Smooth muscle cell of the brain vasculature (primary cell): ENCODE data around the gene MRFAP1.
"Not testable (repeated sequence)": the region's sequence is repeated elsewhere in the genome, so short reads cannot be mapped to it uniquely, and the experiment has no call there.

Source experiments
- DNase-seq: peaks from one replicate; pipeline ENCODE4 v3.0.0-alpha.2; 2012; ENCODE audit warnings: low read depth, low spot score

Gene MRFAP1

DNA sequence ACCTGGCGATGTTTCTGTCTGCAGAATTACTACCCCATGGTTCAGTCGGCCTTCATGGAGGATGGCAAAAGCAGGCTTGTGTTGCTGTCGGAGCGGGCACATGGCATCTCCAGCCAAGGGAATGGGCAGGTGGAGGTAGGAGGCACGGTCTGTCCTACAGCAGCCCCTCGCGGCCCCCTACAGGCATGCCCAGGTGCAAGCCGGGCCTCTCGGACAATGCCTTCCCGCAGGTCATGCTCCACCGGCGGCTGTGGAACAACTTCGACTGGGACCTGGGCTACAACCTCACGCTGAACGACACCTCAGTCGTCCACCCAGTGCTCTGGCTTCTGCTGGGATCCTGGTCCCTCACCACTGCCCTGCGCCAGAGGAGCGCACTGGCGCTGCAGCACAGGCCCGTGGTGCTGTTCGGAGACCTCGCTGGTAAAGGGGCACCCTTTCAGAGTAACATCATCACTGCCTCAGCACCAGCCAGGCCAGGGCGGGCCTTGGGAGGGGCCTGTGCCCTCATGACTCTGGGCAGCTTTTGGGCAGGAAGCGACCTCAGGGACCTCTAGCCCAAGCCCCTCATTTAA, 29.5 kb upstream of the MRFAP1 start:
- no peak for DNase-seq

DNA sequence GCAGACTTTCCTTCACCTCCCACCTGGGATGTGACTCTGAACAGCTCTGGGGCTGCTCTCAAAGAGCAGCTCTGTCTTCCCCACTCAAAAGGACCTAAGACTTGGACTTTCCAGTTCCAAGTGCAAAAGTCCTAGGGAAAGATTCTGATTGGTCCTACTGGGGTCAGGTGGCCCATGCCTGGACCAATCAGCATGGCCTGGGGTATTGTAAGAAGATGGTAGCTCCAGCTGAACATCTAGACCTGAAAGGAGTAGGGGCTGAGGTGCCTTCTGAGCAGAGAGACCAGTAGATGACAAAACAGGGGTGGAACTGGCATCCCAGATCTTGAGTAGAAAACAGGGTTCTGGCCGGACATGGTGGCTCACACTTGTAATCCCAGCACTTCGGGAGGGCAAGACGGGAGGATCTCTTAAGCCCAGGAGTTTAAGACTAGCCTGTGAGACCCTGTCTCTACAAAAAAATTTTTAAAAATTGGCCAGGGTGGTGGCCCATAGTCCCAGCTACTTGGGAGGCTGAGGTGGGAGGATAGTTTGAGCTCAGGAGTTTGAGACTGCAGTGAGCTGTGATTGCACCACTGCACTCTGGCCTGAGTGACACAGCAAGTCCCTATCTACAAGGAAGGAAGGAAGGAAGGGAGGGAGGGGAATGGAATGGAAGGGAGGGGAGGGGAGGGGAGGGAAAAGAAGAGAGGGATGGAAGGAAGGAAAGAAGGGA, 27.4 kb upstream of the MRFAP1 start:
- no peak for DNase-seq

- DNase-seq = no peak
Observed at GRCh38 chr4:6613676-6614651, 26.5 kb upstream of the MRFAP1 start.

DNA sequence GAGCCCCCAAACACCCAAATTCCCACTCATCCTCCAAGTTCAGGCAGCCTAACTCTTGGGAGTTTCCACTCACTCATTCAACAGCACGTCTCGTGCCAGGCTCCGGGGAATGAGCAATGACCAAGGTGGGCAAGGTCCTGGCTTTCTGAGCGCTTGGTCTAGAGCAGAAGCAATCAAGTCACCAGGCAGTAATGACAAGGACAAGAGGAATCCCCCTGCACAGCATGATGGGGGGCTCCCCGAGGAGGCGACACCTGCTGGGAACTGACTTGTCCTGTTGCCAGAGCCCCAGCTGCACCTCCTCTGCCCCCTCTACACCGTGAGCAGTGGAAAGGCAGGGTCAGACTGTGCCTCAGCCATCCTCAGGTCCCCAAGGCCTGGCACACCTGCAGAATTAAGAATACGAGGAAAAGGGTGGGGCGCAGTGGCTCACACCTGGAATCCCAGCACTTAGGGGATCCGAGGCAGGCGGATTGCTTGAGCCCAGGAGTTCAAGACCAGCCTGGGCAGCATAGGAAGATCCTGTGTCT, 25.7 kb upstream of the MRFAP1 start:
- DNase-seq = no peak

DNA sequence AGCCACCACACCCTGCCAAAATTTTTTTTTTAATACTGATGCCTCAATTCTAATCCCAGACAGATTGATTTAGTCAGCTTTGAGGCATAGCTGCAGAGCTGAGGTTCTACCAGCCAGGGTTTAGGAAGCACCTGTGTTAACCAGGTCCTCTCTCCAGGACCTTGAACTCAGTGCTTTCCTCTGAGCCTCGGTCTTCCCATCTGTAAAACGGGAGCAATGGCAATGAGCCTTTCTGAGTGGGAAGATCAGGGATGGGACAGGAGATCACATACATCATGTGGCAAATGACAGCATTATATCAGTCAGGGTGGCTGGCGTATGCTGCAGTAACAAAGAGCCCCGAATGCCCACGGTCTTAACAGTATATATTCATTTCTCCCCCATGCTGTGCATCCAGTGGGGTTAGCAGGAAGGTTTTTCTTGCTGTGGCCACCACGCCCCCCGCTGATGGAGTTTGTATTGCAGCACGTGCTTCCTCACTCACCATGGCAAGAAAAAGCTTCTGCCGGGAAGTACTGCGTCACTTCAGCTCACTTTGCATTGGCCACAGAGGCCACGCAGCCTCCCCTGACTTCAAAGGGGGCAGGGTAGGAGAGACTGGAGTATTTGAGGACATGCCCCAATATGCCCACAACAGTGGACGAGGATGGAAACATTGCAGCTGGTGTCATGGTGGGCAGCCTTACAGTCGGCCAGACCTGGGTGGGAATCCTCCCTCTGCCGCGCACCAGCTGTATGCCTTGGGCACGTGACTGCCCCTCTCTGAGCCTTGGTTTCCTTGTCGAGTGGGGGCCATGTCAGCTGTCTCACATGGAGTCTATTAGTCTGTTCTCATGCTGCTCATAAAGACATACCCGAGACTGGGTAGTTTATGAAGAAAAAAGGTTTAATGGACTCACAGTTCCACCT, 24.1 kb upstream of the MRFAP1 start:
- DNase-seq = no peak

- no peak for DNase-seq
Observed at GRCh38 chr4:6617246-6617645, 23.2 kb upstream of the MRFAP1 start.

- no peak for DNase-seq
Observed at GRCh38 chr4:6618386-6619115, 21.9 kb upstream of the MRFAP1 start.

DNA sequence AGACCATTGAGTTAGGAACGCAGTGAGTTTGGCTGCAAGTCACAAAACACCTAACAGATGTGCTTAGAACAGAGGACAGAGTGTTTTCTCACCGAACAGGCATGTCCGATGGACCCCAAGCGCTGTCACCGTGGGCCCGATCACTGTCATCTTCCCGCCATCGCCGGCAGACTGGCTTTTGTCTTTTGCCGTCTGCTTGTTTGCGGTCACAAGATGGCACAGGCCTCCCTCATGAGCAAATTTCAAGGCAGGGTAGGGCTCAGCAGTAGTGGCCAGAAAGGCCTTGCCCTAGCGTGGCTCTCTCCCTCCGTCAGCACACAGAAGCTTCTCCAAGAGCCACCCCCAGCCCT, 21.4 kb upstream of the MRFAP1 start:
- DNase-seq = no peak

- DNase-seq = no peak
Observed at GRCh38 chr4:6619466-6620255, 20.8 kb upstream of the MRFAP1 start.

DNA sequence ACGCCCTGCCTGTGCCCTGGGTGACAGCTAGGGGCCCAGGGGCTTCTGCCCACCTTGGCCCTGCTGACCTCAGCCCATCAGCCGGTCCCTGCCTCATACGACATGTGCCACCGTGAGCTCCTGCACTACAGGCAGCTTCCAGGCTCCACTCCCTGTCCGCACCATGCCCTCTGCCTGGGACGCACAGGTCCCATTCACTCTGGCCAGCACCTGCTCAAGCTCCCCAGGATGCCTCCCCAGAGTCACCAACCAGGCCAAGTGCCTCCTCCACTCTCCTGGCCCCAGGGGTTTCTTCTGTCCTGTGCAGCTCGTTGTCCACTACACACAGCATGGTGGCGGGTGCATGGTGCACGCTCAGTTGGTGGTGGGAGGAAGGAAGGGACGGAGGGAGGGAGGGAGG, 20.2 kb upstream of the MRFAP1 start:
- DNase-seq = no peak

- no peak for DNase-seq
Observed at GRCh38 chr4:6620891-6621555, 19.5 kb upstream of the MRFAP1 start.

- DNase-seq = no peak
Observed at GRCh38 chr4:6621556-6621927, 18.9 kb upstream of the MRFAP1 start.

GRCh38 chr4:6622744-6623143, 17.7 kb upstream of the MRFAP1 start:
- no peak for DNase-seq

DNA sequence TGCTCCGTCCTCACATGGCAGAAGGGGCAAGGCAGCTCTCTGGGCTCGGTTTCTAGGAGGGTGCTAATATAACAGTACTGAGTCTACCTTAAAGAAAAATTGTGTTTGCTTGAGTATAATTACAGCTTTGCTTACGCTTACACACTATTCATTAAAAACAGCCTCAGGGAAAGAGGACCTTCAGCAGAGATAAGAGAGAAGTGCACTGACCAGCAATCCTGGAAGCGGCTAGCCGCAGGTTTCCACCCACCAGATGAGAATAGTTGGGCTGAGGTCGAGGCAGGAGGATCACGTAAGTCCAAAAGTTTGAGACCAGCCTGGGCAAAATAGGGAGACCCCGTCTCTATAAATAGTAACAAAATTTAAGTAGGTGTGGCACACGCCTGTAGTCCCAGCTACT, 15.2 kb upstream of the MRFAP1 start:
- no peak for DNase-seq

GRCh38 chr4:6626066-6626465, 14.4 kb upstream of the MRFAP1 start:
- DNase-seq = no peak

GRCh38 chr4:6627832-6628231, 12.7 kb upstream of the MRFAP1 start:
- no peak for DNase-seq

DNA sequence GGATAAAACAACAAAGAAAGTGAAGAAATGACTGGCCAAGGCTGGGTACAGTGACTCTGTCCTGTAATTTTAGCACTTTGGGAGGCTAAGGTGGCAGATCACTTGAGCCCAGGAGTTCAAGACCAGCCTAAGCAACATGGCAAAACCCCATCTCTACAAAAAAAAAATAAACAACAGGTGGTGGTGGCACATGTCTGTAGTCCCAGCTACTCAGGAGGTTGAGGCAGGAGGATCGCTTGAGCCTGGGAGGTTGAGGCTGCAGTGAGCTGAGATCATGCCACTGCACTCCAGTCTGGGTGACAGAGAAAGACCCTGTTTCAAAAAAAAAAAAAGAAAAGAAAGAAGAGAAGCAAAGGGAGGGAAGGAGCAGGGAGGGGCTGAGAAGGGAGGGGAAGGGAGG, 12.0 kb upstream of the MRFAP1 start:
- DNase-seq = not testable (repeated sequence)

DNA sequence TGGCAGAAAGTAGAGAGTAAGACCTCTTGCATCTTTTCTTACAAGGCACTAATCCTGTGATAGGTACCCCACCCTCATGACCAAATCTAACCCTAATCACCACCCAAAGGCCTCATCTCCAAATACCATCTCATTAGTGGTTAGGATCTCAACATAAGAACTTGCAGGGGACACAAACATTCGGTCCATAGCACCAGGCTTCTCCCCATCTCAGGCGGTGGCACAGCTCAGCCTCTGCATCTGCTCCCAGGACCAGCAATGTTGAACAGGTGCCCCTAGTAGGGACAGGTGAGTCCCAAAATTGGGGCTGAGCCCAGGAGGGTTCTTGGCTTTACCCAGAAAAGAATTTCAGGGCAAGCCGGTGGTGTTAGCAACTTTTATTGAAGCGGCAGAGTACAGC, 8.4 kb upstream of the MRFAP1 start:
- DNase-seq = no peak
